PC-3 (cell line): ENCODE data around the gene TPM3.

Source experiments
- CTCF ChIP-seq: fragments of 300-600 bp; sonication (generic); conservative IDR thresholded peaks from 2 replicates; pipeline ENCODE4 v1.5.1; 2017; ENCODE audit warnings: antibody characterized with exemption, low read depth, mild to moderate bottlenecking, low read length
- EZH2 ChIP-seq: fragments of 300-600 bp; sonication (generic); IDR thresholded peaks from one replicate; pipeline ENCODE4 v1.6.1; 2017; ENCODE audit warnings: antibody characterized with exemption, mild to moderate bottlenecking, low read length; ENCODE audit not compliant: unreplicated experiment

GRCh38 chr1:154239491-154239890 is 47.6 kb upstream of the TPM3 start:
- TF ChIP-seq EZH2, result no peak
- no peak for TF ChIP-seq CTCF
